Cardiac muscle cell (in vitro differentiated cells and primary cell): Measurements from ENCODE around the gene HIVEP2. TPM values are rescaled to one million over a fixed set of nuclear protein-coding genes. Genes with fewer than 3 reads are reported as not detected.

ENCODE experiments used
- DNase-seq, 2 donors: peaks; one replicate each; pipeline versions ENCODE4 v3.0.0 to v3.0.0-alpha.2; 2010 to 2017; ENCODE audit warnings: low read depth in 1 of 2, low spot score in 1 of 2
- H3K27ac ChIP-seq: fragments of 200-600 bp; sonication (generic); 2 replicates; pipeline ENCODE4 v1.5.1; 2016
- H3K27me3 ChIP-seq: fragments of 200-600 bp; sonication (generic); 2 replicates; pipeline ENCODE4 v1.6.0; 2016; ENCODE audit warnings: control low read depth
- H3K36me3 ChIP-seq: fragments of 200-600 bp; sonication (generic); 2 replicates; pipeline ENCODE4 v1.5.1; 2016; ENCODE audit warnings: control low read depth
- H3K4me1 ChIP-seq: fragments of 200-600 bp; sonication (generic); 2 replicates; pipeline ENCODE4 v1.8.1; 2017; ENCODE audit warnings: low read depth, mild to moderate bottlenecking, mixed run types
- H3K4me3 ChIP-seq: fragments of 200-600 bp; sonication (generic); 2 replicates; pipeline ENCODE4 v1.5.1; 2016; ENCODE audit warnings: mild to moderate bottlenecking
- H3K9me3 ChIP-seq: fragments of 200-600 bp; sonication (generic); 2 replicates; pipeline ENCODE4 v1.5.1; 2017; ENCODE audit warnings: low read depth, mild to moderate bottlenecking, control low read depth
- CTCF ChIP-seq: IDR thresholded peaks from 2 replicates; pipeline ENCODE4 v1.5.1; 2012; ENCODE audit warnings: low read depth, mild to moderate bottlenecking, low read length
- polyA plus RNA-seq: library from polyadenylated mRNA; unstranded; fragments of >200 nt; fragmentation: Nextera tagmentation; extraction: Ambion mirVana; gene quantifications from 2 replicates; pipeline ENCODE4 v1.2.1, GENCODE V29; 2016
- total RNA-seq: library from RNA; depleted of rRNA; stranded (reverse); fragments of >200 nt; gene quantifications from 2 replicates; pipeline ENCODE4 v1.2.3, GENCODE V29; 2016

HIVEP2 gene
- total and polyA plus RNA-seq, 2 experiments from 2014 or later, result 3.6 to 18.0 TPM

GRCh38 chr6:142946924-142947713 is 2.1 kb upstream of the HIVEP2 start:
- Histone ChIP-seq H3K9me3 (no peaks in the 10 kb centered on the region), H3K27me3 (no peaks in the 10 kb centered on the region), H3K27ac (peak overlapping the region; percentile 100), H3K36me3 (no peaks in the 10 kb centered on the region), H3K4me3 (peak overlapping the region; percentile 94), H3K4me1 (peaks cover 9% of the 10 kb centered on the region)
- DNase-seq, result peak; percentile 71 to 78
- TF ChIP-seq CTCF, result no peak

GRCh38 chr6:142946181-142946923 is 1.4 kb upstream of the HIVEP2 start:
- Histone ChIP-seq H3K27ac (peak overlapping the region; percentile 100), H3K4me3 (peak overlapping the region; percentile 94), H3K4me1 (peaks cover 9% of the 10 kb centered on the region), H3K27me3 (no peaks in the 10 kb centered on the region), H3K9me3 (no peaks in the 10 kb centered on the region), H3K36me3 (no peaks in the 10 kb centered on the region)
- DNase-seq, result peak; percentile 97 to 99
- TF ChIP-seq CTCF, result no peak

GRCh38 chr6:142945446-142946180 is 637 bp upstream of the HIVEP2 start:
- peaks cover 13% of the 10 kb centered on the region for H3K4me1 ChIP-seq
- TF ChIP-seq CTCF, result no peak
- DNase-seq, result peak in 1 of 2 donors; percentile 81
- H3K4me3 ChIP-seq, result peak overlapping the region; percentile 94
- H3K36me3 ChIP-seq, result no peaks in the 10 kb centered on the region
- H3K27me3 ChIP-seq, result no peaks in the 10 kb centered on the region
- H3K9me3 ChIP-seq, result no peaks in the 10 kb centered on the region
- peak overlapping the region; percentile 100 for H3K27ac ChIP-seq

GRCh38 chr6:142944124-142945048 is 590 bp downstream of the HIVEP2 start:
- Histone ChIP-seq H3K36me3 (no peaks in the 10 kb centered on the region), H3K27me3 (no peaks in the 10 kb centered on the region), H3K27ac (peak overlapping the region; percentile 100), H3K4me3 (peak overlapping the region; percentile 94), H3K9me3 (no peaks in the 10 kb centered on the region), H3K4me1 (peaks cover 17% of the 10 kb centered on the region)
- TF ChIP-seq CTCF, result no peak
- DNase-seq, result peak; percentile 90 to 96

GRCh38 chr6:142943711-142944123 is 1.3 kb downstream of the HIVEP2 start:
- DNase-seq, result peak in 1 of 2 donors; percentile 62
- Histone ChIP-seq H3K27ac (peak overlapping the region; percentile 100), H3K4me3 (peak overlapping the region; percentile 94), H3K4me1 (peaks cover 17% of the 10 kb centered on the region), H3K27me3 (no peaks in the 10 kb centered on the region), H3K36me3 (no peaks in the 10 kb centered on the region), H3K9me3 (no peaks in the 10 kb centered on the region)
- TF ChIP-seq CTCF, result no peak
